Stimulated activated CD4-positive, alpha-beta T cell treated with anti-CD3 and anti-CD28 coated beads, Interleukin-4, amount 100 ng/mL, for 48 hours (primary cell): Measurements from ENCODE around the gene KRTAP4-6.
"Not testable (repeated sequence)": the region's sequence is repeated elsewhere in the genome, so short reads cannot be mapped to it uniquely, and the experiment has no call there.

Experiments
- DNase-seq, 2 donors: peaks; one replicate each; pipeline ENCODE4 v3.0.0-alpha.2; 2020; ENCODE audit warnings: low read depth in 2 of 2

The KRTAP4-6 gene

GRCh38 chr17:41147531-41148204, 7.3 kb upstream of the KRTAP4-6 start:
- DNase-seq = no peak

GRCh38 chr17:41145261-41145660, 4.9 kb upstream of the KRTAP4-6 start:
- no peak for DNase-seq

- no peak for DNase-seq
These were observed 4.5 kb upstream of the KRTAP4-6 start for GRCh38 chr17:41144846-41145245.

- no peak for DNase-seq
These were observed 1.0 kb upstream of the KRTAP4-6 start for GRCh38 chr17:41141361-41141760.

- not testable (repeated sequence) for DNase-seq
These were observed 479 bp downstream of the KRTAP4-6 start for GRCh38 chr17:41139865-41140264.

- no peak for DNase-seq
These were observed 6.2 kb downstream of the KRTAP4-6 start for GRCh38 chr17:41133880-41134735.

- DNase-seq = no peak
These were observed 8.4 kb downstream of the KRTAP4-6 start for GRCh38 chr17:41131979-41132378.

GRCh38 chr17:41127371-41127770, 13.0 kb downstream of the KRTAP4-6 start:
- DNase-seq = no peak

GRCh38 chr17:41126412-41126811, 13.9 kb downstream of the KRTAP4-6 start:
- no peak for DNase-seq

- DNase-seq = no peak
These were observed 15.3 kb downstream of the KRTAP4-6 start for GRCh38 chr17:41125064-41125463.

- not testable (repeated sequence) for DNase-seq
These were observed 16.4 kb downstream of the KRTAP4-6 start, which contains the start of gene KRTAP4-12 for GRCh38 chr17:41123991-41124371. Gene KRTAP4-12 (minus strand): TSS chr17:41124182. CDS start chr17:41124122, 60 bp downstream.

GRCh38 chr17:41123292-41123990, 16.9 kb downstream of the KRTAP4-6 start:
- not testable (repeated sequence) for DNase-seq

- no peak for DNase-seq
These were observed 18.6 kb downstream of the KRTAP4-6 start for GRCh38 chr17:41121742-41122141.

- not testable (repeated sequence) for DNase-seq
These were observed 20.4 kb downstream of the KRTAP4-6 start for GRCh38 chr17:41119696-41120690.

- DNase-seq = no peak
These were observed 21.6 kb downstream of the KRTAP4-6 start for GRCh38 chr17:41118721-41119120.

- DNase-seq = not testable (repeated sequence)
These were observed 22.4 kb downstream of the KRTAP4-6 start, which contains the start of gene KRTAP4-11 for GRCh38 chr17:41117846-41118386. Gene KRTAP4-11 (minus strand): TSS chr17:41118373. CDS start chr17:41118315, 58 bp downstream.

GRCh38 chr17:41116297-41116696, 24.0 kb downstream of the KRTAP4-6 start:
- no peak for DNase-seq

GRCh38 chr17:41111151-41111885, 29.0 kb downstream of the KRTAP4-6 start:
- DNase-seq = no peak

GRCh38 chr17:41108728-41109386, 31.5 kb downstream of the KRTAP4-6 start:
- not testable (repeated sequence) for DNase-seq
